Cardiac fibroblast (primary cell): ENCODE results near the gene GRIN2D.
A peak's percentile ranks its signal among the peaks of the same experiment; 100 is the strongest.

Experiments
- DNase-seq, 2 donors: peaks; one replicate each; pipeline versions ENCODE4 v3.0.0 to v3.0.0-alpha.2; 2010; ENCODE audit warnings: low read depth in 2 of 2
- H3K4me3 ChIP-seq, 2 donors: replicated peaks in 1 of 2; 1 replicate in 1 of 2; 2 replicates in 1 of 2; pipeline ENCODE4 v1.5.1; 2011; ENCODE audit warnings: low read depth in 2 of 2, low read length in 2 of 2, mild to moderate bottlenecking in 2 of 2, moderate library complexity in 1 of 2
- TF ChIP-seq, protein P1 (sequence below): IDR thresholded peaks from one replicate; pipeline ENCODE4 v1.5.1; 2011; ENCODE audit warnings: low read depth, mild to moderate bottlenecking, low read length, inconsistent platforms

Gene GRIN2D

DNA sequence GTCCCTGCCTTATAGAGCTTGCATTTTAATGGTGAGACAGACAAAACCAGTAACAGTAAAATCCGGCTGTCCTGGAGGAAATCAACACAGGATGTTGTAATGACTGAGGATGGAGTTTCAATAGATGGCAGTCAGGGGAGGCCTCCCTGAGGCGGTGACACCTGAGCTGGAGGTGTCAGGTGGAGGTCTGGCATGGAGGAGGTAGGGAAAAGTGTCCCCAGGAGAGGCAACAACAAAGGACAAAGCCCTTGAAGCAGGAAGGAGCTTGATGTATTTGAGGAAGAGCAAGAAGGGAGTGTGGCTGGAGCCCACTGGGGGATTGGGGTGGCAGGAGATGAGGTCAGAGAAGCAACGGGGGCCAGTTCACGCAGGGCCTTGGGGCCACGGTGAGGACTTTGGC is 7.8 kb downstream of the GRIN2D start:
- no peak for DNase-seq
- TF ChIP-seq, protein P1, sequence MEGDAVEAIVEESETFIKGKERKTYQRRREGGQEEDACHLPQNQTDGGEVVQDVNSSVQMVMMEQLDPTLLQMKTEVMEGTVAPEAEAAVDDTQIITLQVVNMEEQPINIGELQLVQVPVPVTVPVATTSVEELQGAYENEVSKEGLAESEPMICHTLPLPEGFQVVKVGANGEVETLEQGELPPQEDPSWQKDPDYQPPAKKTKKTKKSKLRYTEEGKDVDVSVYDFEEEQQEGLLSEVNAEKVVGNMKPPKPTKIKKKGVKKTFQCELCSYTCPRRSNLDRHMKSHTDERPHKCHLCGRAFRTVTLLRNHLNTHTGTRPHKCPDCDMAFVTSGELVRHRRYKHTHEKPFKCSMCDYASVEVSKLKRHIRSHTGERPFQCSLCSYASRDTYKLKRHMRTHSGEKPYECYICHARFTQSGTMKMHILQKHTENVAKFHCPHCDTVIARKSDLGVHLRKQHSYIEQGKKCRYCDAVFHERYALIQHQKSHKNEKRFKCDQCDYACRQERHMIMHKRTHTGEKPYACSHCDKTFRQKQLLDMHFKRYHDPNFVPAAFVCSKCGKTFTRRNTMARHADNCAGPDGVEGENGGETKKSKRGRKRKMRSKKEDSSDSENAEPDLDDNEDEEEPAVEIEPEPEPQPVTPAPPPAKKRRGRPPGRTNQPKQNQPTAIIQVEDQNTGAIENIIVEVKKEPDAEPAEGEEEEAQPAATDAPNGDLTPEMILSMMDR = no peak
- no peak overlapping the region for H3K4me3 ChIP-seq

DNA sequence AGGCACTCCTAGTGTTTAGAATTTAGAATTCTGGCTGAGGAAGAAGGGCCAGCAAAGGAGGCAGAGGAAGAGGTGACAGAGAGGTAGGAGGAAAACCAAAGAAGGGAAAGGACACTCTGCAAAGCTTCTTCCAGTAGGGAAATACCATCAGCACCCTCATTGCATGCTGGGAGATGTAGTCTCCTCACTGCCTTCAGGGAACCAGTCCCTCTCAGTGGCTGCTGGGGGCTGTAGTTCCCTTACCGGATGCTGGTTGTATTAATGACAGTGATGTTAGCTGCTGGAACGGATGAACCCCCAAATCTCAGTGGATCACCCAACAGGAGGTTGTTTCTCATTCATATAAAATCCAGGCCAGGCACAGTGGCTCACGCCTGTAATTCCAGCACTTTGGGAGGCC is 10.1 kb downstream of the GRIN2D start:
- no peak overlapping the region for H3K4me3 ChIP-seq
- TF ChIP-seq, protein P1 = no peak
- peak; percentile 65 to 75 for DNase-seq

DNA sequence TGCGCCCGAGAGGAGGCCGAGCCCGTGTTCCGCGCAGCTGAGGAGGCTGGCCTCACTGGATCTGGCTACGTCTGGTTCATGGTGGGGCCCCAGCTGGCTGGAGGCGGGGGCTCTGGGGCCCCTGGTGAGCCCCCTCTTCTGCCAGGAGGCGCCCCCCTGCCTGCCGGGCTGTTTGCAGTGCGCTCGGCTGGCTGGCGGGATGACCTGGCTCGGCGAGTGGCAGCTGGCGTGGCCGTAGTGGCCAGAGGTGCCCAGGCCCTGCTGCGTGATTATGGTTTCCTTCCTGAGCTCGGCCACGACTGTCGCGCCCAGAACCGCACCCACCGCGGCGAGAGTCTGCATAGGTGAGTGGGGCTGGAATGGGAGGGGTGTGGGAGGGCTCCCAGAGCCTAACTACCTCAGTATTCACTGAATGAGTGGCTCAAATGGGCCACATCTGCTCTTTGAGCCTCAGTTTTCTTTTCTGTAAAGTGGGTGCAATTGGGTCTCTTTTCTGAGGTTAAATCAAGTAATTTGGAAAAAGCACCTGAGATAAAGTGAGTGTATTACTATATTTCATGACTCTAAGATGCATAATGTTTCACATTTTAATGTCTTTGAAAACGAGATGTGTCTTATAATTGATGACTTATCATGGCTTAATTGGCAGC is 11.7 kb downstream of the GRIN2D start:
- H3K4me3 ChIP-seq = no peak overlapping the region
- DNase-seq = no peak
- TF ChIP-seq, protein P1 = no peak

DNA sequence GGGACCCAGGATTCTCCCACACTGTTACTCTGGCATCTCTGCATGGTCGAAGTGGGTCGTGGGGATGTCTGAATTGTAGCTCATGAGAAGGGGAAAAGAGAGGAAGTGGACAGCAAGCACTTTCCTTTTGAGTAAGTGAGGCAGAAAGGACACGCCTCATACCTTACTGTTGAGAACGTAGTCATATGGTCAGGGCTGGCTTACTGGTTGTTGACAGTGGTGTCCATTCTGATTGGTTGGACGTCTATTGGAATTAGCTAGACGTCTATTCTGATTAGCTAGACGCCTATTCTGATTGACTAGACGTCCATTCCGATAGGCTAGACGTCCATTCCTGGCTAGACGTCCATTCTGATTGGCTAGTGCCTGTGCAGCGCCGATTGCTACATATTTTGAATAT is 12.4 kb downstream of the GRIN2D start:
- TF ChIP-seq, protein P1 = no peak
- H3K4me3 ChIP-seq = no peak overlapping the region
- no peak for DNase-seq

DNA sequence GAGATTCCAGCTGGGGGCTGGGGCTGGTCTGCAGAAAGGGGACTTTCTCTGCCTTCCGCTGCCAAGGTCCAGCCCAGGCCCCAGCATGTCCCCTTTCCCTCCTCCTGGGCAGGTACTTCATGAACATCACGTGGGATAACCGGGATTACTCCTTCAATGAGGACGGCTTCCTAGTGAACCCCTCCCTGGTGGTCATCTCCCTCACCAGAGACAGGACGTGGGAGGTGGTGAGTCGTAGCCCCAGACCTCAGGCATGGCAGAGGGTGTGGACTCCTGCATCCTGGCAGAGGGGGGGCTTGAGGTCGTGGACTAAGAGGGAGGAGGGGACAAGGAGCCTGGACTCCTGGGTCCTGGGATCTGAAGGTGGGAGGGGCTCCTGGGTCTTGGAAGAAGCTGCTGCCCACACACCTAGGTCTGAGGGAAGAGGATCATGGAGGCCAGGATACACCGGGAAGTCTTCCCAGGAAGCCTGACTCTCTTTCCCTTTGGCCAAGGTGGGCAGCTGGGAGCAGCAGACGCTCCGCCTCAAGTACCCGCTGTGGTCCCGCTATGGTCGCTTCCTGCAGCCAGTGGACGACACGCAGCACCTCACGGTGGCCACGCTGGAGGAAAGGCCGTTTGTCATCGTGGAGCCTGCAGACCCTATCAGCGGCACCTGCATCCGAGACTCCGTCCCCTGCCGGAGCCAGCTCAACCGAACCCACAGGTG is 20.6 kb downstream of the GRIN2D start:
- TF ChIP-seq, protein P1 = no peak
- DNase-seq = no peak
- no peak overlapping the region for H3K4me3 ChIP-seq

DNA sequence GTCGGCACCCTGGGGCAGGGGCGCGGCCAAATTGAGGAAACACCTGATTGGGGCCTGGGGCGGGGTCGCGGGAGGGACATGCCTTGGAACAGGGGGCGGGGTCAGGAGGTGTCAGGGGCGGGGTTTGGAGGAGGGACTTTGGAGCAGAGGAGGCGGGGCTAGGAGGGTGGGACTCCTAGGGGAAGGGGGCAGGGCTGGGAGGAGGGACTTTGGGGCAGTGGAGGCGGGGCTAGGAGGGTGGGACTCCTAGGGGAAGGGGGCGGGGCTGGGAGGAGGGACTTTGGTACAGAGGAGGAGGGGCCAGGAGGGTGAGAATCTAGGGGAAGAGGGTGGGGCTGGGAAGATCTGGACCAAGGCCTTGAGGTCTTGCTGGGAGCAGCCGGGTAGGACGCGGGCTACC is 21.9 kb downstream of the GRIN2D start:
- H3K4me3 ChIP-seq = no peak overlapping the region
- TF ChIP-seq, protein P1 = no peak
- DNase-seq = peak; percentile 58 to 61
